ENCODE results near the gene ZBTB37.
"Not testable (repeated sequence)": the region's sequence is repeated elsewhere in the genome, so short reads cannot be mapped to it uniquely, and the experiment has no call there.

Gene ZBTB37

GRCh38 chr1:173900427-173900826 lies 32.2 kb downstream of the ZBTB37 start:
- peak overlapping the region in 1 of 2 donors; percentile 82 for H3K27ac Mint-ChIP-seq
- no peaks in the 10 kb centered on the region for H3K9me3 Mint-ChIP-seq
- DNase-seq = no peak
- no peak overlapping the region for H3K4me3 Mint-ChIP-seq
- H3K4me1 Mint-ChIP-seq (ENCODE audit: low read depth in 2 of 2) = no peaks in the 10 kb centered on the region
- no peaks in the 10 kb centered on the region for H3K27me3 Mint-ChIP-seq
- ATAC-seq (replicated peaks) = no peak
- no peaks in the 10 kb centered on the region for H3K36me3 Mint-ChIP-seq (ENCODE audit: insufficient read depth)

- Mint-ChIP-seq H3K27me3 (no peaks in the 10 kb centered on the region), H3K27ac (peak overlapping the region in 1 of 2 donors; percentile 49), H3K4me3 (no peak overlapping the region), H3K4me1 (ENCODE audit: low read depth in 2 of 2) (no peaks in the 10 kb centered on the region), H3K36me3 (ENCODE audit: insufficient read depth) (no peaks in the 10 kb centered on the region), H3K9me3 (no peaks in the 10 kb centered on the region)
- DNase-seq = no peak
- no peak for ATAC-seq (replicated peaks)
These were observed 32.8 kb downstream of the ZBTB37 start for GRCh38 chr1:173900992-173901391.

GRCh38 chr1:173903827-173904531 lies 35.8 kb downstream of the ZBTB37 start:
- H3K27ac Mint-ChIP-seq = peak overlapping the region in 1 of 2 donors; percentile 45
- H3K4me3 Mint-ChIP-seq = no peak overlapping the region
- H3K36me3 Mint-ChIP-seq (ENCODE audit: insufficient read depth) = no peaks in the 10 kb centered on the region
- ATAC-seq (replicated peaks) = no peak
- no peaks in the 10 kb centered on the region for H3K27me3 Mint-ChIP-seq
- H3K4me1 Mint-ChIP-seq (ENCODE audit: low read depth in 2 of 2) = no peaks in the 10 kb centered on the region
- H3K9me3 Mint-ChIP-seq = no peaks in the 10 kb centered on the region
- DNase-seq = no peak

- Mint-ChIP-seq H3K36me3 (ENCODE audit: insufficient read depth) (no peaks in the 10 kb centered on the region), H3K4me3 (no peak overlapping the region), H3K4me1 (ENCODE audit: low read depth in 2 of 2) (no peaks in the 10 kb centered on the region), H3K27me3 (no peaks in the 10 kb centered on the region), H3K27ac (no peak overlapping the region), H3K9me3 (no peaks in the 10 kb centered on the region)
- DNase-seq (no peak), ATAC-seq (replicated peaks) (no peak)
These were observed 44.9 kb downstream of the ZBTB37 start for GRCh38 chr1:173913111-173913510.

- Mint-ChIP-seq H3K36me3 (ENCODE audit: insufficient read depth) (peaks cover 3% of the 10 kb centered on the region), H3K9me3 (no peaks in the 10 kb centered on the region), H3K4me3 (no peak overlapping the region), H3K4me1 (ENCODE audit: low read depth in 2 of 2) (no peaks in the 10 kb centered on the region), H3K27ac (no peak overlapping the region), H3K27me3 (no peaks in the 10 kb centered on the region)
- ATAC-seq (replicated peaks) (peak; percentile 43), DNase-seq (peak; percentile 15 to 27 (median 15))
These were observed 46.2 kb downstream of the ZBTB37 start for GRCh38 chr1:173914366-173914871.

- H3K27ac Mint-ChIP-seq = no peak overlapping the region
- DNase-seq (no peak), ATAC-seq (replicated peaks) (no peak)
- peaks cover 3% of the 10 kb centered on the region for H3K36me3 Mint-ChIP-seq (ENCODE audit: insufficient read depth)
- no peaks in the 10 kb centered on the region for H3K9me3 Mint-ChIP-seq
- no peaks in the 10 kb centered on the region for H3K27me3 Mint-ChIP-seq
- H3K4me1 Mint-ChIP-seq (ENCODE audit: low read depth in 2 of 2) = no peaks in the 10 kb centered on the region
- H3K4me3 Mint-ChIP-seq = no peak overlapping the region
These were observed 47.4 kb downstream of the ZBTB37 start for GRCh38 chr1:173915596-173915995.

GRCh38 chr1:173916667-173917066 lies 48.5 kb downstream of the ZBTB37 start:
- peaks cover 3% of the 10 kb centered on the region for H3K36me3 Mint-ChIP-seq (ENCODE audit: insufficient read depth)

GRCh38 chr1:173917149-173917548 lies 49.0 kb downstream of the ZBTB37 start, which contains the start of gene SERPINC1:
TSS of gene SERPINC1 (minus strand) at chr1:173917327. CDS start at chr1:173917259, 68 bp downstream.
- Mint-ChIP-seq H3K4me1 (ENCODE audit: low read depth in 2 of 2) (no peaks in the 10 kb centered on the region), H3K27ac (no peak within 1 kb of the TSS), H3K9me3 (no peaks in the 10 kb centered on the region), H3K27me3 (no peaks in the 10 kb centered on the region), H3K4me3 (no peak within 1 kb of the TSS), H3K36me3 (ENCODE audit: insufficient read depth) (peaks cover 3% of the 10 kb centered on the region)
- ATAC-seq (replicated peaks) = no peak
- no peak for DNase-seq

More at GRCh38 chr1:173916667-173917066, 48.5 kb downstream of the ZBTB37 start:
- no peaks in the 10 kb centered on the region for H3K27me3 Mint-ChIP-seq
- H3K27ac Mint-ChIP-seq = no peak overlapping the region
- DNase-seq (no peak), ATAC-seq (replicated peaks) (no peak)
- H3K4me1 Mint-ChIP-seq (ENCODE audit: low read depth in 2 of 2) = no peaks in the 10 kb centered on the region
- H3K4me3 Mint-ChIP-seq = no peak overlapping the region
- H3K9me3 Mint-ChIP-seq = no peaks in the 10 kb centered on the region

GRCh38 chr1:173917635-173918493 lies 49.7 kb downstream of the ZBTB37 start:
- Mint-ChIP-seq H3K9me3 (no peaks in the 10 kb centered on the region), H3K27me3 (no peaks in the 10 kb centered on the region), H3K27ac (no peak overlapping the region), H3K4me3 (no peak overlapping the region), H3K36me3 (ENCODE audit: insufficient read depth) (peaks cover 3% of the 10 kb centered on the region), H3K4me1 (ENCODE audit: low read depth in 2 of 2) (no peaks in the 10 kb centered on the region)
- ATAC-seq (replicated peaks) = no peak
- no peak for DNase-seq

- Mint-ChIP-seq H3K27me3 (no peaks in the 10 kb centered on the region), H3K27ac (no peak overlapping the region), H3K36me3 (ENCODE audit: insufficient read depth) (peaks cover 3% of the 10 kb centered on the region), H3K4me3 (no peak overlapping the region), H3K4me1 (ENCODE audit: low read depth in 2 of 2) (peaks cover 0 to 2% of the 10 kb centered on the region in 2 donors), H3K9me3 (no peaks in the 10 kb centered on the region)
- ATAC-seq (replicated peaks) (no peak), DNase-seq (no peak)
These were observed 52.7 kb downstream of the ZBTB37 start for GRCh38 chr1:173920861-173921260.

GRCh38 chr1:173925306-173926242 lies 57.4 kb downstream of the ZBTB37 start:
- ATAC-seq (replicated peaks) (no peak), DNase-seq (no peak)
- H3K4me3 Mint-ChIP-seq = no peak overlapping the region
- H3K27ac Mint-ChIP-seq = peak overlapping the region in 1 of 2 donors; percentile 35
- no peaks in the 10 kb centered on the region for H3K9me3 Mint-ChIP-seq
- H3K27me3 Mint-ChIP-seq = no peaks in the 10 kb centered on the region
- H3K4me1 Mint-ChIP-seq (ENCODE audit: low read depth in 2 of 2) = peaks cover 2 to 3% of the 10 kb centered on the region in 2 donors
- H3K36me3 Mint-ChIP-seq (ENCODE audit: insufficient read depth) = no peaks in the 10 kb centered on the region

GRCh38 chr1:173930541-173930940 lies 62.4 kb downstream of the ZBTB37 start:
- ATAC-seq (replicated peaks); H3K4me1 Mint-ChIP-seq (ENCODE audit: low read depth in 2 of 2); H3K4me3 Mint-ChIP-seq; DNase-seq; H3K9me3 Mint-ChIP-seq; H3K27me3 Mint-ChIP-seq; H3K36me3 Mint-ChIP-seq (ENCODE audit: insufficient read depth): not testable (repeated sequence)
- H3K27ac Mint-ChIP-seq = peak overlapping the region in 1 of 2 donors; percentile 32

GRCh38 chr1:173934440-173934839 lies 66.3 kb downstream of the ZBTB37 start:
- Mint-ChIP-seq H3K36me3 (ENCODE audit: insufficient read depth) (peaks cover 44% of the 10 kb centered on the region), H3K4me1 (ENCODE audit: low read depth in 2 of 2) (no peaks in the 10 kb centered on the region), H3K27ac (peak overlapping the region in 1 of 2 donors; percentile 76), H3K4me3 (no peak overlapping the region), H3K9me3 (no peaks in the 10 kb centered on the region), H3K27me3 (no peaks in the 10 kb centered on the region)
- DNase-seq = no peak
- no peak for ATAC-seq (replicated peaks)

Data from effector memory CD8-positive, alpha-beta T cell (primary cell).